ENCODE measurements around the gene UBE3C. TPM values are rescaled to one million over a fixed set of nuclear protein-coding genes. Genes with fewer than 3 reads are reported as not detected.

Gene UBE3C
- total and polyA plus RNA-seq, 8 donors: 13.5 to 162 (median 64.8) TPM

DNA sequence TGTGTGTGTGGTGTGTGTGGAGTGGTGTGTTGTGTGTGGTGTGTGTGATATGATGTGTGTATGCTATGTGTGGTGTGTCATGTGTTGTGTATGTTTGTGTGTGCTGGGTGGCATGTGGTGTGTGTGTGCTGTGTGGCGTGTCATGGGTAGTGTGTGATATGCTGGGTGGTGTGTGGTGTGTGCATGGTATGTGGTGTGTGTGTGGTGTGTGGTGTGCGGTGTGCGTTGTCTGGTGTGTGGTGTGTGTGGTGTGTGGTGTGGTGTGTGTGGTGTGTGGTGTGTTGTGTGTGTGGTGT, 160.5 kb downstream of the UBE3C start:
- TF ChIP-seq POLR2A (IDR thresholded peaks at IDR 0.05): no peak
- TF ChIP-seq, protein P1, sequence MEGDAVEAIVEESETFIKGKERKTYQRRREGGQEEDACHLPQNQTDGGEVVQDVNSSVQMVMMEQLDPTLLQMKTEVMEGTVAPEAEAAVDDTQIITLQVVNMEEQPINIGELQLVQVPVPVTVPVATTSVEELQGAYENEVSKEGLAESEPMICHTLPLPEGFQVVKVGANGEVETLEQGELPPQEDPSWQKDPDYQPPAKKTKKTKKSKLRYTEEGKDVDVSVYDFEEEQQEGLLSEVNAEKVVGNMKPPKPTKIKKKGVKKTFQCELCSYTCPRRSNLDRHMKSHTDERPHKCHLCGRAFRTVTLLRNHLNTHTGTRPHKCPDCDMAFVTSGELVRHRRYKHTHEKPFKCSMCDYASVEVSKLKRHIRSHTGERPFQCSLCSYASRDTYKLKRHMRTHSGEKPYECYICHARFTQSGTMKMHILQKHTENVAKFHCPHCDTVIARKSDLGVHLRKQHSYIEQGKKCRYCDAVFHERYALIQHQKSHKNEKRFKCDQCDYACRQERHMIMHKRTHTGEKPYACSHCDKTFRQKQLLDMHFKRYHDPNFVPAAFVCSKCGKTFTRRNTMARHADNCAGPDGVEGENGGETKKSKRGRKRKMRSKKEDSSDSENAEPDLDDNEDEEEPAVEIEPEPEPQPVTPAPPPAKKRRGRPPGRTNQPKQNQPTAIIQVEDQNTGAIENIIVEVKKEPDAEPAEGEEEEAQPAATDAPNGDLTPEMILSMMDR (IDR thresholded peaks at IDR 0.05): no peak
- no peak for TF ChIP-seq EP300 (IDR thresholded peaks at IDR 0.05)
- TF ChIP-seq POLR2AphosphoS5 (IDR thresholded peaks at IDR 0.05): no peak
- Histone ChIP-seq H3K27me3 (peaks cover 0 to 9% (median 0%) of the 10 kb centered on the region in 3 donors), H3K4me1 (peaks cover 0 to 3% (median 0%) of the 10 kb centered on the region in 4 donors), H3K27ac (no peak overlapping the region), H3K4me3 (no peak overlapping the region), H3K9me3 (no peaks in the 10 kb centered on the region), H3K36me3 (no peaks in the 10 kb centered on the region)
- no peak for DNase-seq
- 84 to 100% (median 91%) methylated on average over 3 of the region's 3 CpGs for WGBS, 5 donors
- intact Hi-C loops (cut with DNase I; ENCODE audit: low total_unique reads): no loop called here

DNA sequence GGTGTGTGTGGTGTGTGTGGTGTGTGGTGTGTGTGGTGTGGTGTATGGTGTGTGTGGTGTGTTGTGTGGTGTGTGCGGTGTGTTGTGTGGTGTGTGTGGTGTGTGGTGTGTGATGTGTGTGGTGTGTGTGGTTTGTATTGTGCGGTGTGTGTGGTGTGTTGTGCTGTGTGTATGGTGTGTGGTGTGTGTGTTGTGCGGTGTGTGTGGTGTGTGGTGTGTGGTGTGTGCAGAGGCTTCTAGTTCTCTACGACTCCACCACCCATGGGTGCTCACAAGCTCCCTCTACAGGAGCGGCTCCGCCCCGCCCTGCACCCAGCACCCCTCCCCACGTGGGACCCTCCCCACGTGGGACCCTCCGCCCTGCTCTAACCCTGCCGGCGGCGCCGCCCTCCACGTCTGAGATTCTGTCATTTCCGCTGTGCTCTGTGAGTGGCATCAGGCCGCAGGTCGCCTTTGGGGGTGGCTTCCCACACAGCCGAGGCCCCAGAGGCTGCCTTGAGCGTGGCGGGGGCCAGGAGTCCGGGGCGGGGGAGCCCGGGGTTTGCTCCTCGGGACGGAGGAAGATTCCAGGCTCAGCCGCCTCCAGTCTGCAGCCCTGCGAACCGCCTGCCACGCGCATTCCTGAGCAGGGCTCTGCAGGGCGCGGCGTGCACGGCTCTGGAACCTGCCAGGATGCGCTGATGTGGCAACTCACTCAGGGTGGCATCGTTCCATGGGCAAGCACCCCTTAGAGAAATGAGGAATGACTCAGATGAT, 161.1 kb downstream of the UBE3C start:
- TF ChIP-seq POLR2A (IDR thresholded peaks at IDR 0.05) (no peak), EP300 (IDR thresholded peaks at IDR 0.05) (no peak), POLR2AphosphoS5 (IDR thresholded peaks at IDR 0.05) (no peak)
- TF ChIP-seq, protein P1 (IDR thresholded peaks at IDR 0.05): no peak
- WGBS, 5 donors: 60 to 72% (median 67%) methylated on average over 14 to 37 of the region's 37 CpGs
- no peak for DNase-seq
- Histone ChIP-seq H3K36me3 (no peaks in the 10 kb centered on the region), H3K27me3 (peaks cover 0 to 9% (median 0%) of the 10 kb centered on the region in 3 donors), H3K9me3 (no peaks in the 10 kb centered on the region), H3K4me1 (peaks cover 0 to 3% (median 0%) of the 10 kb centered on the region in 4 donors), H3K27ac (no peak overlapping the region), H3K4me3 (no peak overlapping the region)
- intact Hi-C loops (cut with DNase I; ENCODE audit: low total_unique reads): no loop called here

DNA sequence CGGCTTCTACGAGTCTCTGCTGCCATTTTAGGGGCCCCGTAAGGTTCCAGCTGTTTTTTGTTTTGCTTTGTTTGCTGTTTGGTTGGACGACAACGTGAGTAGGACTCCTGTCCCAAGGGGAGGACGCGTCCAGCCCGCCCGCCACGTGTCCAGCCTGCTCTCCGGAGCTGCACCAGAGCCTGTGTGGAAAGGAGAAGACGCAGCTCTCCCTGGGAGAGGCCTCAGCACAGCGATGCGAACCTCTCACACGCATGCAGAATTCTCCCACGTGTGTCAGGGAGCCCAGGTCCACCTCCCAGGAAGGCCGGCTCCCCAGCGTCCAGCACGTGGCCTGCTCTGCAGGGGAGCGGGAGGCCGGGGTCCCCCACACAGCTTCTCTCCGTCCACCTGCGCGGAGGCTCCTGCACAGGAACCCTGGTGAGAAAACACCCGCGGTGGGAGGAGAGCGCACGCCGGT, 161.7 kb downstream of the UBE3C start:
- no peaks in the 10 kb centered on the region for H3K36me3 ChIP-seq
- H3K4me3 ChIP-seq: no peak overlapping the region
- DNase-seq: no peak
- TF ChIP-seq POLR2A (IDR thresholded peaks at IDR 0.05) (no peak), EP300 (IDR thresholded peaks at IDR 0.05) (no peak), POLR2AphosphoS5 (IDR thresholded peaks at IDR 0.05) (no peak)
- TF ChIP-seq, protein P1 (IDR thresholded peaks at IDR 0.05): no peak
- peaks cover 0 to 3% (median 0%) of the 10 kb centered on the region in 4 donors for H3K4me1 ChIP-seq
- no peaks in the 10 kb centered on the region for H3K9me3 ChIP-seq
- H3K27me3 ChIP-seq: peaks cover 0 to 9% (median 0%) of the 10 kb centered on the region in 3 donors
- no peak overlapping the region for H3K27ac ChIP-seq
- WGBS, 5 donors: 70 to 79% (median 79%) methylated on average over 24 to 29 of the region's 29 CpGs
- intact Hi-C loops (cut with DNase I; ENCODE audit: low total_unique reads): no loop called here

DNA sequence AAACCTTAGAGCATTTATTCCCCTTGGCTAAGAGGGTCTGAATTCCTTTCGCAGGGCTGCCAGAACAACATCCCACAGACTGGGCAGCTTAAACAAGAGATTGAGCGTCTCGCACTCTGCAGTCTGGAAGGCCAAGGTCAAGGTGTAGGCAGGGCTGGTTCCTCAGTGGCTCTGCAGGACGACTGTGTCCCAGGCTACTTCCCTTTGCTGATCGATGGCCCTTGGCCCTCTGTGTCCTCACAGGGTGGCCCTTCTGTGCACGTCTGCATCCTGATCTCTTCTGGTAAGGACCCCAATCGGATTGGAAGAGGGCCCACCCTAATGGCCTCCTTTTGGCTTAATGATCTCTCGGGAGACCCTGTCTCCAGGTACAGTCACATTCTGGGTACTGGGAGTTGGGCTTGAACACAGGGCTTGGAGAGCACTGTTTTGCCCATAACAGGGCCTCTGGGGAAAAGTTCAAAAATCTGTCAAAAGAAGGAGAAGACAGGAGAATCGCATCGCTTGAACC, 162.9 kb downstream of the UBE3C start:
- intact Hi-C loops (cut with DNase I; ENCODE audit: low total_unique reads): no loop called here
- no peak overlapping the region for H3K4me3 ChIP-seq
- peak overlapping the region in 4 of 5 donors; percentile 31 to 64 (median 56) for H3K27ac ChIP-seq
- H3K27me3 ChIP-seq: peaks cover 0 to 9% (median 0%) of the 10 kb centered on the region in 3 donors
- no peaks in the 10 kb centered on the region for H3K9me3 ChIP-seq
- no peak for DNase-seq
- TF ChIP-seq POLR2AphosphoS5 (IDR thresholded peaks at IDR 0.05) (no peak), POLR2A (IDR thresholded peaks at IDR 0.05) (no peak), EP300 (IDR thresholded peaks at IDR 0.05) (no peak)
- TF ChIP-seq, protein P1 (IDR thresholded peaks at IDR 0.05): no peak
- 63 to 89% (median 74%) methylated on average over 6 to 10 of the region's 10 CpGs for WGBS, 5 donors
- H3K4me1 ChIP-seq: peaks cover 0 to 3% (median 0%) of the 10 kb centered on the region in 4 donors
- no peaks in the 10 kb centered on the region for H3K36me3 ChIP-seq
